HCT116 (cell line): ENCODE data around the gene NEK3. TPM values are rescaled to one million over a fixed set of nuclear protein-coding genes. Genes with fewer than 3 reads are reported as not detected.

Source experiments
- ATAC-seq: fragments of 200-7000 bp; cut with Tn5 transposase; 2 replicates; pipeline ENCODE4 v1.9.1; 2020; ENCODE audit warnings: mild to moderate bottlenecking, moderate library complexity
- BruUV-seq: library from RNA; stranded (reverse); fragments of 400-500 nt; replicated peaks from 2 replicates; lab custom pipeline; 2021; lab: Mats Ljungman, UMichigan
- CTCF ChIA-PET: fragments of 300-600 bp; sonication (Branson Sonifier 250); formaldehyde crosslinking; loops from one replicate; lab custom pipeline; 2021; ENCODE audit warnings: antibody characterized with exemption; lab: Charles Lee
- POLR2A ChIA-PET: fragments of 300-600, 350-600 bp; sonication (Branson Sonifier 250); formaldehyde crosslinking; loops from one replicate; lab custom pipeline; 2021; ENCODE audit warnings: antibody characterized with exemption; lab: Charles Lee
- RAD21 ChIA-PET, 2 experiments: fragments of 300-600 bp; sonication (Branson Sonifier 250); formaldehyde crosslinking; loops; one replicate each; lab custom pipeline; 2023; ENCODE audit warnings: low total read pairs in 2 of 2; ENCODE audit not compliant: uncharacterized antibody in 2 of 2, unreplicated experiment in 2 of 2, low non-redundant PET in 1 of 2; lab: Charles Lee
- DNase-seq: peaks from one replicate; pipeline ENCODE4 v3.0.0-alpha.2; 2010; ENCODE audit warnings: low read depth, low spot score
- H2AFZ ChIP-seq: fragments of 200-600 bp; shearing (Covaris generic), sonication (generic); 2 replicates; pipeline ENCODE4 v1.6.1; 2017; ENCODE audit warnings: low read depth, mixed run types, mixed read lengths, antibody characterized with exemption, low read length; ENCODE audit not compliant: poor library complexity, severe bottlenecking
- H3K27ac ChIP-seq: 2 replicates; pipeline ENCODE4 v1.5.1; 2012; ENCODE audit warnings: low read depth, low read length
- H3K27me3 ChIP-seq: fragments of 200-600 bp; sonication (generic); 2 replicates; pipeline ENCODE4 v1.6.1; 2016; ENCODE audit warnings: mixed run types, low read length, mixed read lengths; ENCODE audit not compliant: insufficient read depth
- H3K36me3 ChIP-seq, 2 experiments: fragments of 200-500 bp in 1 of 2; fragments of 200-600 bp in 1 of 2; sonication (Bioruptor generic) in 1 of 2; sonication (generic) in 1 of 2; 2 replicates each; pipeline versions ENCODE4 v1.5.1 to v1.6.1; 2014 to 2016; ENCODE audit warnings: low read length in 2 of 2, inconsistent platforms in 1 of 2, mixed read lengths in 1 of 2, mixed run types in 1 of 2; ENCODE audit not compliant: insufficient read depth in 2 of 2, control insufficient read depth in 1 of 2
- H3K4me1 ChIP-seq, 2 experiments: fragments of 200-600 bp in 1 of 2; sonication (generic) in 1 of 2; 2 replicates each; pipeline versions ENCODE4 v1.5.1 to v1.6.1; 2012 to 2017; ENCODE audit warnings: low read length in 2 of 2, inconsistent platforms in 1 of 2, mild to moderate bottlenecking in 1 of 2, mixed read lengths in 1 of 2, mixed run types in 1 of 2, moderate library complexity in 1 of 2; ENCODE audit not compliant: insufficient read depth in 2 of 2, control insufficient read depth in 1 of 2
- H3K4me2 ChIP-seq: fragments of 200-600 bp; sonication (generic); 2 replicates; pipeline ENCODE4 v1.6.1; 2017; ENCODE audit warnings: mixed run types, low read length, mixed read lengths
- H3K4me3 ChIP-seq, 2 experiments: fragments of 200-600 bp in 1 of 2; sonication (generic) in 1 of 2; replicated peaks in 1 of 2; 2 replicates each; pipeline ENCODE4 v1.5.1; 2011 to 2016; ENCODE audit warnings: low read length in 2 of 2, control low read depth in 1 of 2, low read depth in 1 of 2, mild to moderate bottlenecking in 1 of 2, mixed read lengths in 1 of 2, mixed run types in 1 of 2
- H3K79me2 ChIP-seq: fragments of 200-600 bp; sonication (generic); 2 replicates; pipeline ENCODE4 v1.6.1; 2017; ENCODE audit warnings: mild to moderate bottlenecking, mixed run types, low read length, moderate library complexity, mixed read lengths; ENCODE audit not compliant: insufficient read depth
- H3K9ac ChIP-seq: fragments of 200-600 bp; sonication (generic); 2 replicates; pipeline ENCODE4 v1.6.1; 2016; ENCODE audit warnings: low read length, mixed read lengths
- H3K9me2 ChIP-seq: fragments of 200-600 bp; sonication (generic), shearing (Covaris generic); 2 replicates; pipeline ENCODE4 v1.6.1; 2017; ENCODE audit warnings: mixed run types, mild to moderate bottlenecking, moderate library complexity; ENCODE audit not compliant: insufficient read depth
- H3K9me3 ChIP-seq, 2 experiments: fragments of 200-500 bp in 1 of 2; fragments of 200-600 bp in 1 of 2; sonication (Bioruptor generic) in 1 of 2; sonication (generic) in 1 of 2; 2 replicates each; pipeline ENCODE4 v1.6.1; 2014 to 2017; ENCODE audit warnings: low read length in 2 of 2, mixed read lengths in 2 of 2, inconsistent platforms in 1 of 2, low read depth in 1 of 2, mild to moderate bottlenecking in 1 of 2, mixed run types in 1 of 2, moderate library complexity in 1 of 2; ENCODE audit not compliant: control insufficient read depth in 1 of 2, insufficient read depth in 1 of 2
- H4K20me1 ChIP-seq: fragments of 200-600 bp; sonication (generic), shearing (Covaris generic); 2 replicates; pipeline ENCODE4 v1.6.1; 2017; ENCODE audit warnings: mixed run types, mild to moderate bottlenecking, moderate library complexity; ENCODE audit not compliant: insufficient read depth
- CBX3 ChIP-seq: IDR thresholded peaks from 2 replicates; pipeline ENCODE4 v1.6.1; 2012; ENCODE audit warnings: low read depth
- CEBPB ChIP-seq: IDR thresholded peaks from 2 replicates; pipeline ENCODE4 v1.6.1; 2012; ENCODE audit warnings: low read depth
- ELF1 ChIP-seq: IDR thresholded peaks from 2 replicates; pipeline ENCODE4 v1.6.1; 2012; ENCODE audit warnings: low read depth, borderline replicate concordance
- EZH2phosphoT487 ChIP-seq: fragments of 200-600 bp; IDR thresholded peaks from 2 replicates; pipeline ENCODE4 v1.6.1; 2018; ENCODE audit warnings: antibody characterized with exemption, borderline replicate concordance
- FOSL1 ChIP-seq: IDR thresholded peaks from 2 replicates; pipeline ENCODE4 v1.6.1; 2012; ENCODE audit warnings: low read depth
- JUND ChIP-seq: IDR thresholded peaks from 2 replicates; pipeline ENCODE4 v1.6.1; 2012
- POLR2A ChIP-seq: IDR thresholded peaks from 2 replicates; pipeline ENCODE4 v1.7.0; 2011; ENCODE audit warnings: borderline replicate concordance; ENCODE audit not compliant: insufficient read depth, insufficient read length; ENCODE audit errors: extremely low read depth
- POLR2AphosphoS5 ChIP-seq: IDR thresholded peaks from 2 replicates; pipeline ENCODE4 v1.6.1; 2011; ENCODE audit warnings: mild to moderate bottlenecking, low read depth, low read length, moderate library complexity
- SIN3A ChIP-seq: IDR thresholded peaks from 2 replicates; pipeline ENCODE4 v1.6.1; 2012; ENCODE audit warnings: low read depth
- SP1 ChIP-seq: IDR thresholded peaks from 2 replicates; pipeline ENCODE4 v1.6.1; 2012; ENCODE audit warnings: low read depth
- TCF7L2 ChIP-seq: IDR thresholded peaks from 2 replicates; pipeline ENCODE4 v1.7.0; 2011; ENCODE audit warnings: borderline replicate concordance, inconsistent platforms; ENCODE audit not compliant: insufficient read depth, insufficient read length; ENCODE audit errors: extremely low read depth
- YY1 ChIP-seq: IDR thresholded peaks from 2 replicates; pipeline ENCODE4 v1.6.1; 2011; ENCODE audit warnings: low read length, low read depth, moderate library complexity, mild to moderate bottlenecking; ENCODE audit not compliant: insufficient replicate concordance; ENCODE audit errors: extremely low read depth
- ZFX ChIP-seq: fragments of 450-650 bp; IDR thresholded peaks from 2 replicates; pipeline ENCODE4 v1.6.1; 2017
- ZNF274 ChIP-seq: fragments of 200-500 bp; sonication (Bioruptor generic); IDR thresholded peaks from 2 replicates; pipeline ENCODE4 v1.6.1; 2014; ENCODE audit warnings: mild to moderate bottlenecking, low read depth, low read length, inconsistent platforms
- intact Hi-C: fragments of 100-400 bp; cut with micrococcal nuclease; formaldehyde crosslinking; loops from 2 replicates; pipeline ENCODE4 v1.10.0; 2022
- total RNA-seq: library from RNA; stranded (reverse); gene quantifications from one replicate; pipeline ENCODE4 v1.2.1, GENCODE V29; 2021; ENCODE audit not compliant: unreplicated experiment
- TF ChIP-seq, protein P1 (sequence below): IDR thresholded peaks from 2 replicates; pipeline ENCODE4 v1.6.1; 2012
- TF ChIP-seq, protein P2 (sequence below), 3 experiments: fragments of 200-600 bp in 1 of 3; sonication (generic) in 1 of 3; IDR thresholded peaks in 2 of 3; conservative IDR thresholded peaks in 1 of 3; 2 replicates each; pipeline ENCODE4 v1.5.1; 2012 to 2017; ENCODE audit warnings: low read depth in 2 of 3, low read length in 2 of 3, antibody characterized with exemption in 1 of 3, borderline replicate concordance in 1 of 3, control low read depth in 1 of 3, mild to moderate bottlenecking in 1 of 3, mixed read lengths in 1 of 3, mixed run types in 1 of 3, moderate library complexity in 1 of 3; ENCODE audit not compliant: insufficient read depth in 1 of 3
- TF ChIP-seq, protein P3 (sequence below): IDR thresholded peaks from 2 replicates; pipeline ENCODE4 v1.6.1; 2011; ENCODE audit warnings: mild to moderate bottlenecking, low read length, moderate library complexity; ENCODE audit not compliant: insufficient replicate concordance; ENCODE audit errors: extremely low read depth
- TF ChIP-seq, protein P4 (sequence below): IDR thresholded peaks from 2 replicates; pipeline ENCODE4 v1.6.1; 2012; ENCODE audit warnings: low read depth
- TF ChIP-seq, protein P5 (sequence below): IDR thresholded peaks from 2 replicates; pipeline ENCODE4 v1.6.1; 2012

Gene NEK3
- total RNA-seq, 1 experiment from 2014 or later = 15.7 TPM

DNA sequence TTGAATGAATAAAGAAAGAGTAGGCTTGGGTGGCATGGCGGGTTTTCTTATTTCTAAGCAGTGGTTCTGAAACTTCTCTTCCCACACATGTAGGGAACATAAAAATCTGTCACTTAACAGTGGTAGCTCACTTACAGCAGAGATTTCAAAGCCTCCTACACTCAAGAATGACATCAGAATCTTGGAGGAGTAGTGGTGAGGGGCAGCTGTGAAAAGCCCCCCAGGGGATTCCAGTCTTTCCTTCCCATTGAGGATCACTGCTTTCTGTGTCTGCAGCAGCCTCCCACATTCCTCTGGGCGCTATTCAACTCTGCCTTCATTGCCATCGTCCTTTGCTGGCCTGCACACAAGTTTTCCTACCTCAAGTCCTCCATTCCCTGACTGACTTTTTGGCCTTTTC is 21.9 kb downstream of the NEK3 start:
- no peaks in the 10 kb centered on the region for H3K9me2 ChIP-seq
- ATAC-seq (no peak), DNase-seq (no peak)
- TF ChIP-seq POLR2A (no peak), JUND (no peak), EZH2phosphoT487 (no peak), CEBPB (no peak), CBX3 (no peak), TCF7L2 (no peak), SP1 (no peak), YY1 (no peak), FOSL1 (no peak), POLR2AphosphoS5 (no peak), ZFX (no peak), ELF1 (no peak), ZNF274 (no peak), SIN3A (no peak)
- TF ChIP-seq, protein P1, sequence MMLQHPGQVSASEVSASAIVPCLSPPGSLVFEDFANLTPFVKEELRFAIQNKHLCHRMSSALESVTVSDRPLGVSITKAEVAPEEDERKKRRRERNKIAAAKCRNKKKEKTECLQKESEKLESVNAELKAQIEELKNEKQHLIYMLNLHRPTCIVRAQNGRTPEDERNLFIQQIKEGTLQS = no peak
- TF ChIP-seq, protein P2, sequence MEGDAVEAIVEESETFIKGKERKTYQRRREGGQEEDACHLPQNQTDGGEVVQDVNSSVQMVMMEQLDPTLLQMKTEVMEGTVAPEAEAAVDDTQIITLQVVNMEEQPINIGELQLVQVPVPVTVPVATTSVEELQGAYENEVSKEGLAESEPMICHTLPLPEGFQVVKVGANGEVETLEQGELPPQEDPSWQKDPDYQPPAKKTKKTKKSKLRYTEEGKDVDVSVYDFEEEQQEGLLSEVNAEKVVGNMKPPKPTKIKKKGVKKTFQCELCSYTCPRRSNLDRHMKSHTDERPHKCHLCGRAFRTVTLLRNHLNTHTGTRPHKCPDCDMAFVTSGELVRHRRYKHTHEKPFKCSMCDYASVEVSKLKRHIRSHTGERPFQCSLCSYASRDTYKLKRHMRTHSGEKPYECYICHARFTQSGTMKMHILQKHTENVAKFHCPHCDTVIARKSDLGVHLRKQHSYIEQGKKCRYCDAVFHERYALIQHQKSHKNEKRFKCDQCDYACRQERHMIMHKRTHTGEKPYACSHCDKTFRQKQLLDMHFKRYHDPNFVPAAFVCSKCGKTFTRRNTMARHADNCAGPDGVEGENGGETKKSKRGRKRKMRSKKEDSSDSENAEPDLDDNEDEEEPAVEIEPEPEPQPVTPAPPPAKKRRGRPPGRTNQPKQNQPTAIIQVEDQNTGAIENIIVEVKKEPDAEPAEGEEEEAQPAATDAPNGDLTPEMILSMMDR (IDR thresholded peaks at IDR 0.05 in 2 of 3, conservative IDR thresholded peaks at IDR 0.05 in 1 of 3; ENCODE audit: borderline replicate concordance in 1 of 3, insufficient read depth in 1 of 3, low read depth in 2 of 3, low read length in 2 of 3) = no peak
- TF ChIP-seq, protein P3, sequence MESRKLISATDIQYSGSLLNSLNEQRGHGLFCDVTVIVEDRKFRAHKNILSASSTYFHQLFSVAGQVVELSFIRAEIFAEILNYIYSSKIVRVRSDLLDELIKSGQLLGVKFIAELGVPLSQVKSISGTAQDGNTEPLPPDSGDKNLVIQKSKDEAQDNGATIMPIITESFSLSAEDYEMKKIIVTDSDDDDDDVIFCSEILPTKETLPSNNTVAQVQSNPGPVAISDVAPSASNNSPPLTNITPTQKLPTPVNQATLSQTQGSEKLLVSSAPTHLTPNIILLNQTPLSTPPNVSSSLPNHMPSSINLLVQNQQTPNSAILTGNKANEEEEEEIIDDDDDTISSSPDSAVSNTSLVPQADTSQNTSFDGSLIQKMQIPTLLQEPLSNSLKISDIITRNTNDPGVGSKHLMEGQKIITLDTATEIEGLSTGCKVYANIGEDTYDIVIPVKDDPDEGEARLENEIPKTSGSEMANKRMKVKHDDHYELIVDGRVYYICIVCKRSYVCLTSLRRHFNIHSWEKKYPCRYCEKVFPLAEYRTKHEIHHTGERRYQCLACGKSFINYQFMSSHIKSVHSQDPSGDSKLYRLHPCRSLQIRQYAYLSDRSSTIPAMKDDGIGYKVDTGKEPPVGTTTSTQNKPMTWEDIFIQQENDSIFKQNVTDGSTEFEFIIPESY = no peak
- TF ChIP-seq, protein P4, sequence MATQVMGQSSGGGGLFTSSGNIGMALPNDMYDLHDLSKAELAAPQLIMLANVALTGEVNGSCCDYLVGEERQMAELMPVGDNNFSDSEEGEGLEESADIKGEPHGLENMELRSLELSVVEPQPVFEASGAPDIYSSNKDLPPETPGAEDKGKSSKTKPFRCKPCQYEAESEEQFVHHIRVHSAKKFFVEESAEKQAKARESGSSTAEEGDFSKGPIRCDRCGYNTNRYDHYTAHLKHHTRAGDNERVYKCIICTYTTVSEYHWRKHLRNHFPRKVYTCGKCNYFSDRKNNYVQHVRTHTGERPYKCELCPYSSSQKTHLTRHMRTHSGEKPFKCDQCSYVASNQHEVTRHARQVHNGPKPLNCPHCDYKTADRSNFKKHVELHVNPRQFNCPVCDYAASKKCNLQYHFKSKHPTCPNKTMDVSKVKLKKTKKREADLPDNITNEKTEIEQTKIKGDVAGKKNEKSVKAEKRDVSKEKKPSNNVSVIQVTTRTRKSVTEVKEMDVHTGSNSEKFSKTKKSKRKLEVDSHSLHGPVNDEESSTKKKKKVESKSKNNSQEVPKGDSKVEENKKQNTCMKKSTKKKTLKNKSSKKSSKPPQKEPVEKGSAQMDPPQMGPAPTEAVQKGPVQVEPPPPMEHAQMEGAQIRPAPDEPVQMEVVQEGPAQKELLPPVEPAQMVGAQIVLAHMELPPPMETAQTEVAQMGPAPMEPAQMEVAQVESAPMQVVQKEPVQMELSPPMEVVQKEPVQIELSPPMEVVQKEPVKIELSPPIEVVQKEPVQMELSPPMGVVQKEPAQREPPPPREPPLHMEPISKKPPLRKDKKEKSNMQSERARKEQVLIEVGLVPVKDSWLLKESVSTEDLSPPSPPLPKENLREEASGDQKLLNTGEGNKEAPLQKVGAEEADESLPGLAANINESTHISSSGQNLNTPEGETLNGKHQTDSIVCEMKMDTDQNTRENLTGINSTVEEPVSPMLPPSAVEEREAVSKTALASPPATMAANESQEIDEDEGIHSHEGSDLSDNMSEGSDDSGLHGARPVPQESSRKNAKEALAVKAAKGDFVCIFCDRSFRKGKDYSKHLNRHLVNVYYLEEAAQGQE = no peak
- TF ChIP-seq, protein P5, sequence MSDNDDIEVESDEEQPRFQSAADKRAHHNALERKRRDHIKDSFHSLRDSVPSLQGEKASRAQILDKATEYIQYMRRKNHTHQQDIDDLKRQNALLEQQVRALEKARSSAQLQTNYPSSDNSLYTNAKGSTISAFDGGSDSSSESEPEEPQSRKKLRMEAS = no peak
- no peaks in the 10 kb centered on the region; the same call in 1 of the 2 replicates for H4K20me1 ChIP-seq
- no peak overlapping the region for H3K4me2 ChIP-seq
- intact Hi-C loops = no loop called here
- no peak overlapping the region for H2AFZ ChIP-seq
- no peak overlapping the region for H3K4me3 ChIP-seq
- H3K9me3 ChIP-seq = no peaks in the 10 kb centered on the region
- no peak overlapping the region for H3K27ac ChIP-seq
- ChIA-PET RAD21 (no interaction called here), POLR2A (no interaction called here), CTCF (no interaction called here)
- no peaks in the 10 kb centered on the region for H3K4me1 ChIP-seq
- no peak overlapping the region for H3K9ac ChIP-seq
- no peaks in the 10 kb centered on the region for H3K27me3 ChIP-seq
- BruUV-seq = no TSS peak
- H3K79me2 ChIP-seq = no peaks in the 10 kb centered on the region
- peaks cover 0 to 2% of the 10 kb centered on the region in 2 experiments; a peak in 2 of 4 replicates for H3K36me3 ChIP-seq
